ENCODE data around the gene TCF7. TPM values are rescaled to one million over a fixed set of nuclear protein-coding genes. Genes with fewer than 3 reads are reported as not detected.

TCF7 gene
- total and polyA plus RNA-seq, 2 of the 13 experiments (the other 11 are each of a cell fraction or from before 2014, with no cell fraction given) = 6.3 to 6.8 TPM

GRCh38 chr5:134101686-134102439 is 12.6 kb upstream of the TCF7 start (continued):
- no peak for TF ChIP-seq PRDM10 (CRISPR knock-in tag; IDR thresholded peaks at IDR 0.05; ENCODE audit: low read depth)
- no peak for TF ChIP-seq EEA1 (CRISPR knock-in tag; IDR thresholded peaks at IDR 0.05; ENCODE audit: borderline replicate concordance)
- TF ChIP-seq ZFY (CRISPR knock-in tag; IDR thresholded peaks at IDR 0.05) = peak; percentile 47; the same call in 1 of the 2 replicates
- no peak for TF ChIP-seq SCMH1 (CRISPR knock-in tag; IDR thresholded peaks at IDR 0.05; ENCODE audit: borderline replicate concordance)
- no peak for TF ChIP-seq ATF5 (CRISPR knock-in tag; IDR thresholded peaks at IDR 0.05; ENCODE audit: low read depth)
- peak; percentile 82 for TF ChIP-seq ZBTB7B (CRISPR knock-in tag; IDR thresholded peaks at IDR 0.05)
- no peak for TF ChIP-seq ZNF34 (CRISPR knock-in tag; IDR thresholded peaks at IDR 0.05; ENCODE audit: borderline replicate concordance)
- no peak for TF ChIP-seq ZNF205 (CRISPR knock-in tag; IDR thresholded peaks at IDR 0.05)
- no peak for TF ChIP-seq AKAP8 (CRISPR knock-in tag; IDR thresholded peaks at IDR 0.05)
- peak; percentile 65 for TF ChIP-seq STAG1 (CRISPR knock-in tag; IDR thresholded peaks at IDR 0.05)
- no peak for TF ChIP-seq ELK4 (CRISPR knock-in tag; IDR thresholded peaks at IDR 0.05; ENCODE audit: borderline replicate concordance)
- TF ChIP-seq KAT8 (CRISPR knock-in tag; IDR thresholded peaks at IDR 0.05) = no peak
- no peak for TF ChIP-seq RFX1 (IDR thresholded peaks at IDR 0.05)
- TF ChIP-seq ZBTB21 (CRISPR knock-in tag; IDR thresholded peaks at IDR 0.05) = no peak
- TF ChIP-seq ETV6 (CRISPR knock-in tag; conservative IDR thresholded peaks at IDR 0.05) = no peak
- TF ChIP-seq ZNF317 (CRISPR knock-in tag; IDR thresholded peaks at IDR 0.05) = no peak
- TF ChIP-seq HMGXB3 (CRISPR knock-in tag; IDR thresholded peaks at IDR 0.05; ENCODE audit: borderline replicate concordance) = no peak

Measured in HepG2 (cell line).